Measurements from ENCODE around the gene ESYT2. TPM values are rescaled to one million over a fixed set of nuclear protein-coding genes. Genes with fewer than 3 reads are reported as not detected.
A peak's percentile ranks its signal among the peaks of the same experiment; 100 is the strongest.

The ESYT2 gene
- total and polyA plus RNA-seq, 9 of the 15 experiments (the other 6 are each of a cell fraction or from before 2014, with no cell fraction given) = 5.8 to 86.9 (median 64.7) TPM

DNA sequence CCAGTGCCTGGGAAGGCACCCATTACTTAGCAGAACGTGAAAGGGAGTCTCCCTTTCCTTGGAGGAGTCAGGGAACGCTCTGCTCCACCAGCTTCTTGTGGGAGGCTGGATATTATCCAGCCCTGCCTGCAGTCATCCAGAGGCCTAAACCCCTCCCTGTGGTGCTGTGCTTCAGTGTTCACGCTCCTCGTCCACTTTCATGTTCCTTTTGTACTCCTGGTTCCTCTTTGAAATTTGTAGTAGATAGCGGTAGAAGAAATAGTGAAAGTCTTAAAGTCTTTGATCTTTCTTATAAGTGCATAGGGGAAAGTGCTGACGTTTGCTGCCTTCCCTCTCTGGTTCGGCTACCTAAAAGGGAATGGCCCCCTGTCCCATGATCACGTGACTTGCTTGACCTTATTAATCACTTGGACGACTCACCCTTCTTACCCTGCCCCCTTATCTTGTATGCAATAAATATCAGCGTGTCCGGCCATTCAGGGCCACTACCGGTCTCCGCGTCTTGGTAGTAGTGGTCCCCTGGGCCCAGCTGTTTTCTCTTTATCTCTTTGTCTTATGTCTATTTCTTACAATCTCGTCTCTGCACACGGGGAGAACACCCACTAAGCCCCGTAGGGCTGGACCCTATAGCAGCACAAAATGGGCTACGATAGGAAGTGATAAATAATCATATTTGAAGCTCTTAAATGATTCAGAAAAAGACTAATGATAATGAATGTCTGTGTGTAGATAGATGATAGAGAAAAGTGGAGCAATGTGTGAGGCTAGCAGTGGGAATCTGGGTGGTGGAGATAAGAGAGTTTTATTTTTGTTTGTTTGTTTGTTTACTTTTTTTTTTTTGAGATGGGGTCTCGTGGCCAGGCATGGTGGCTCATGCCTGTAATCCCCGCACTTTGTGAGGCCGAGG lies 5.8 kb upstream of the ESYT2 start (continued):
- no peak for TF ChIP-seq CHD4 (IDR thresholded peaks at IDR 0.05; ENCODE audit: insufficient read depth, insufficient replicate concordance, low read depth, low read length, poor library complexity, severe bottlenecking)
- TF ChIP-seq NRF1 (conservative IDR thresholded peaks at IDR 0.05 in 1 of 2, IDR thresholded peaks at IDR 0.05 in 1 of 2) = no peak
- TF ChIP-seq NONO (IDR thresholded peaks at IDR 0.05; ENCODE audit: low read depth in 2 of 2, low read length in 1 of 2) = 0 out of 4 replicates have a peak, but pooled peaks of 1 of the 2 experiments have one; percentile 44
- TF ChIP-seq MAFF (IDR thresholded peaks at IDR 0.05; ENCODE audit: low read length) = peak; percentile 65; the same call in 1 of the 2 replicates
- TF ChIP-seq CCNT2 (IDR thresholded peaks at IDR 0.05; ENCODE audit: borderline replicate concordance, extremely low read depth, insufficient read length, low read depth, low read length) = peak; percentile 84
- no peak for TF ChIP-seq SRSF3 (IDR thresholded peaks at IDR 0.05; ENCODE audit: insufficient read depth, low read length)
- TF ChIP-seq RUNX1 (IDR thresholded peaks at IDR 0.05; ENCODE audit: low read depth) = peak; percentile 78
- peak; percentile 20; the same call in 1 of the 2 replicates for TF ChIP-seq SNIP1 (IDR thresholded peaks at IDR 0.05; ENCODE audit: low read depth)
- TF ChIP-seq ZNF766 (CRISPR knock-in tag; conservative IDR thresholded peaks at IDR 0.05) = peak; percentile 57; the same call in 1 of the 2 replicates
- peak; percentile 90 for TF ChIP-seq HDAC3 (IDR thresholded peaks at IDR 0.05; ENCODE audit: borderline replicate concordance, partially characterized antibody)
- TF ChIP-seq, protein P1, sequence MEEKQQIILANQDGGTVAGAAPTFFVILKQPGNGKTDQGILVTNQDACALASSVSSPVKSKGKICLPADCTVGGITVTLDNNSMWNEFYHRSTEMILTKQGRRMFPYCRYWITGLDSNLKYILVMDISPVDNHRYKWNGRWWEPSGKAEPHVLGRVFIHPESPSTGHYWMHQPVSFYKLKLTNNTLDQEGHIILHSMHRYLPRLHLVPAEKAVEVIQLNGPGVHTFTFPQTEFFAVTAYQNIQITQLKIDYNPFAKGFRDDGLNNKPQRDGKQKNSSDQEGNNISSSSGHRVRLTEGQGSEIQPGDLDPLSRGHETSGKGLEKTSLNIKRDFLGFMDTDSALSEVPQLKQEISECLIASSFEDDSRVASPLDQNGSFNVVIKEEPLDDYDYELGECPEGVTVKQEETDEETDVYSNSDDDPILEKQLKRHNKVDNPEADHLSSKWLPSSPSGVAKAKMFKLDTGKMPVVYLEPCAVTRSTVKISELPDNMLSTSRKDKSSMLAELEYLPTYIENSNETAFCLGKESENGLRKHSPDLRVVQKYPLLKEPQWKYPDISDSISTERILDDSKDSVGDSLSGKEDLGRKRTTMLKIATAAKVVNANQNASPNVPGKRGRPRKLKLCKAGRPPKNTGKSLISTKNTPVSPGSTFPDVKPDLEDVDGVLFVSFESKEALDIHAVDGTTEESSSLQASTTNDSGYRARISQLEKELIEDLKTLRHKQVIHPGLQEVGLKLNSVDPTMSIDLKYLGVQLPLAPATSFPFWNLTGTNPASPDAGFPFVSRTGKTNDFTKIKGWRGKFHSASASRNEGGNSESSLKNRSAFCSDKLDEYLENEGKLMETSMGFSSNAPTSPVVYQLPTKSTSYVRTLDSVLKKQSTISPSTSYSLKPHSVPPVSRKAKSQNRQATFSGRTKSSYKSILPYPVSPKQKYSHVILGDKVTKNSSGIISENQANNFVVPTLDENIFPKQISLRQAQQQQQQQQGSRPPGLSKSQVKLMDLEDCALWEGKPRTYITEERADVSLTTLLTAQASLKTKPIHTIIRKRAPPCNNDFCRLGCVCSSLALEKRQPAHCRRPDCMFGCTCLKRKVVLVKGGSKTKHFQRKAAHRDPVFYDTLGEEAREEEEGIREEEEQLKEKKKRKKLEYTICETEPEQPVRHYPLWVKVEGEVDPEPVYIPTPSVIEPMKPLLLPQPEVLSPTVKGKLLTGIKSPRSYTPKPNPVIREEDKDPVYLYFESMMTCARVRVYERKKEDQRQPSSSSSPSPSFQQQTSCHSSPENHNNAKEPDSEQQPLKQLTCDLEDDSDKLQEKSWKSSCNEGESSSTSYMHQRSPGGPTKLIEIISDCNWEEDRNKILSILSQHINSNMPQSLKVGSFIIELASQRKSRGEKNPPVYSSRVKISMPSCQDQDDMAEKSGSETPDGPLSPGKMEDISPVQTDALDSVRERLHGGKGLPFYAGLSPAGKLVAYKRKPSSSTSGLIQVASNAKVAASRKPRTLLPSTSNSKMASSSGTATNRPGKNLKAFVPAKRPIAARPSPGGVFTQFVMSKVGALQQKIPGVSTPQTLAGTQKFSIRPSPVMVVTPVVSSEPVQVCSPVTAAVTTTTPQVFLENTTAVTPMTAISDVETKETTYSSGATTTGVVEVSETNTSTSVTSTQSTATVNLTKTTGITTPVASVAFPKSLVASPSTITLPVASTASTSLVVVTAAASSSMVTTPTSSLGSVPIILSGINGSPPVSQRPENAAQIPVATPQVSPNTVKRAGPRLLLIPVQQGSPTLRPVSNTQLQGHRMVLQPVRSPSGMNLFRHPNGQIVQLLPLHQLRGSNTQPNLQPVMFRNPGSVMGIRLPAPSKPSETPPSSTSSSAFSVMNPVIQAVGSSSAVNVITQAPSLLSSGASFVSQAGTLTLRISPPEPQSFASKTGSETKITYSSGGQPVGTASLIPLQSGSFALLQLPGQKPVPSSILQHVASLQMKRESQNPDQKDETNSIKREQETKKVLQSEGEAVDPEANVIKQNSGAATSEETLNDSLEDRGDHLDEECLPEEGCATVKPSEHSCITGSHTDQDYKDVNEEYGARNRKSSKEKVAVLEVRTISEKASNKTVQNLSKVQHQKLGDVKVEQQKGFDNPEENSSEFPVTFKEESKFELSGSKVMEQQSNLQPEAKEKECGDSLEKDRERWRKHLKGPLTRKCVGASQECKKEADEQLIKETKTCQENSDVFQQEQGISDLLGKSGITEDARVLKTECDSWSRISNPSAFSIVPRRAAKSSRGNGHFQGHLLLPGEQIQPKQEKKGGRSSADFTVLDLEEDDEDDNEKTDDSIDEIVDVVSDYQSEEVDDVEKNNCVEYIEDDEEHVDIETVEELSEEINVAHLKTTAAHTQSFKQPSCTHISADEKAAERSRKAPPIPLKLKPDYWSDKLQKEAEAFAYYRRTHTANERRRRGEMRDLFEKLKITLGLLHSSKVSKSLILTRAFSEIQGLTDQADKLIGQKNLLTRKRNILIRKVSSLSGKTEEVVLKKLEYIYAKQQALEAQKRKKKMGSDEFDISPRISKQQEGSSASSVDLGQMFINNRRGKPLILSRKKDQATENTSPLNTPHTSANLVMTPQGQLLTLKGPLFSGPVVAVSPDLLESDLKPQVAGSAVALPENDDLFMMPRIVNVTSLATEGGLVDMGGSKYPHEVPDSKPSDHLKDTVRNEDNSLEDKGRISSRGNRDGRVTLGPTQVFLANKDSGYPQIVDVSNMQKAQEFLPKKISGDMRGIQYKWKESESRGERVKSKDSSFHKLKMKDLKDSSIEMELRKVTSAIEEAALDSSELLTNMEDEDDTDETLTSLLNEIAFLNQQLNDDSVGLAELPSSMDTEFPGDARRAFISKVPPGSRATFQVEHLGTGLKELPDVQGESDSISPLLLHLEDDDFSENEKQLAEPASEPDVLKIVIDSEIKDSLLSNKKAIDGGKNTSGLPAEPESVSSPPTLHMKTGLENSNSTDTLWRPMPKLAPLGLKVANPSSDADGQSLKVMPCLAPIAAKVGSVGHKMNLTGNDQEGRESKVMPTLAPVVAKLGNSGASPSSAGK (IDR thresholded peaks at IDR 0.05) = peak; percentile 63
- TF ChIP-seq LCOR (CRISPR knock-in tag; IDR thresholded peaks at IDR 0.05) = peak; percentile 82
- no peak for TF ChIP-seq SIX5 (IDR thresholded peaks at IDR 0.05; ENCODE audit: borderline replicate concordance in 1 of 2, insufficient read depth in 1 of 2, low read depth in 1 of 2, low read length in 2 of 2)

Measured in K562 (cell line).